Measurements from ENCODE around the gene EGFL6.

Gene EGFL6

GRCh38 chrX:13569479-13570260 is at the start of gene EGFL6:
TSS of gene EGFL6 (plus strand) at chrX:13569601. CDS start at chrX:13569862, 261 bp downstream.
- peak in 1 of 2 experiments; percentile 18 for DNase-seq

GRCh38 chrX:13520351-13520750 is 49.0 kb upstream of the EGFL6 start:
- DNase-seq = no peak

- no peak for DNase-seq
Measured at GRCh38 chrX:13520936-13521335, 48.5 kb upstream of the EGFL6 start.

DNA sequence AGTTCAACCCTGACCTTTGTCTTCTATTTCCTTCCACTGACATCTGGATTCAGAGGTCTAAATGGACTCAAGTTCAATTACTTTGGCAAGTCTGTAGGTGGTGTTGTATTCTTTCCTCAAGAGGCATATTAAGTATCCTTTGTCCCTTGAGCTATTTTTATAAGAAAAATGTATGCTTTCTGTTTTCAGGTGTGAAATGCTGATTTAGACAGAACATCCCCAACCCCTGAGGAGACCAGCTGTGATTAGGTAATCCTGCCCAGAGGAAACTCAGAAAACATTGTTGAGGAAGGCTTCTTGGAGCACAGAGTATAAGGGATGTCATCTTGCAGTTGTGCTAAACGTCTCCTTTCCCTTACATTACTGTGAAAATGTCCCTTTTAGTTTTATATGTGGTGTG is 46.6 kb upstream of the EGFL6 start:
- no peak for DNase-seq

- no peak for DNase-seq
Measured at GRCh38 chrX:13533726-13534125, 35.7 kb upstream of the EGFL6 start.

- DNase-seq = no peak
Measured at GRCh38 chrX:13535376-13536165, 33.8 kb upstream of the EGFL6 start.

- no peak for DNase-seq
Measured at GRCh38 chrX:13536551-13536950, 32.9 kb upstream of the EGFL6 start.

DNA sequence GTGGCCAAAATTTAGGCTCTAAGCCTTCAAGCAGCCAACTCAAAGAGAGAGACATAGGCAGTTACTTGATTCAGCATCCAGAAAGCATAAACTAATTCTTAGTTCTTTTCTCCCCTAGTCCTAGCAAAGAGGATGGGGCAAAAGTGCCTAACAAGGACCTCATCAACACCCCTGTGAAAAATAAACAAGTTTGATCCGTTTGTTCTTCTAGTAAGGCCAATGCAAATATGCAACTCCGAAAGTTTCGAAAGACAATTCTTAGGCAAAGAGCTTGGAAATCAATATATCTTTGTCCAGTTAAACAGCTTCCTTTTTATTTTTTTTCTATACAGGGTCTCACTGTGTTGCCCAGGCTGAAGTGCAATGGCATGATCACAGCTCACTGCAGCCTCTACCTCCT is 31.0 kb upstream of the EGFL6 start:
- DNase-seq = no peak

DNA sequence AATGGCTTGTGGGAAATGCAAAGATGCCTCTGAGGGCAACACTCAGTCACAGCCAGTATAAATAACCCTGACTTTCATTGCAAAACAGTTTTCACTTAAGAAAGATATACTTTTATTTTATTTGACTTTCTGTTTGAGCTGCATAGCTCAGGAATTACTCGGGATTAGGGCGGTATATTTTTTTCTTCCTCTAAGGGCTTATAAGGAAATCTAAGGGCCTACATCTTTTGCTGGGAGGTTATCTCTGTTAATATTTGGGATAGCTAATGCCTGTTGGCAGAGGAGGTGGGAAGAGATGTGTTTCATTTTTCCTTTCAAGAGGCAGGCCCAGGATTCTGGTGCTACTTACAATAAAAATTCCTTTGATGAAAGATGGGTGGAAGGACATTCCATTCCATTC is 28.8 kb upstream of the EGFL6 start:
- DNase-seq = no peak

DNA sequence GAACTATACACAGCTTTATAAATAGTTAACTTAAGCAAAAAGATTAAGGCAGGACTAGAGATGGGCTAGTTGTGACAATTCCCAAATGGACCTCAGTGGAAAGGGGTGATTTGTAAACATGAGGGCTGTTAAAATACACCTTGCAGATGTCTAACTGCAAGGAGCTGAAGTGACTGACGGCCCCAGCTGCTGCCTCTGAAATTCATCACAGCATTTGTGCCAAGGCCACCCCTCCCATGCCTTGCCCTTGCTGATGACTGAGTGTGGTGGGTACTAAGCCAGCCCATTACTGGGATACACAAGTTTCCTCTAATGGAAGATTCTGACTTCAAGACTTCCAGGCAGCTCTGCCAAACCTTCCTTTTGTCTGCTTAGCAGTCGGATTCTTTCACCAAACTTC is 23.7 kb upstream of the EGFL6 start:
- DNase-seq = peak in 1 of 2 experiments; percentile 24

DNA sequence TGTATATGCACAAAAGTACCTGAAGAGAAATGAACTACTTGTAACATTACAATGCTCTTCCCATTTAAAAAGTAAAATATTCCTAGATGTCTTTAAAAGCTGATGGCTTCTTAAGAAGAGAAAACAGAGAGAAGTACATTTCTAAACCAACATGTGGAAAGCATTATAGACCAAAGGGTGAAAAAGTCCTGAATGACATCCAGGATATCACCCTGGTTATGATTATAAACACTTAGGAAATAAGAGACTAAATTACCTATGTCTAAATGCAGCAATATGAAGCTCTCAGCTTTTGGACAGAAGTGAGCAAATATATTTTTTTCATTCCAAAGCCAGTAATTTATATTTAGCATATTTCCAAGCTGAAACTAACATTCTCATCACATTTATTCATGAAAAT is 21.7 kb upstream of the EGFL6 start:
- no peak for DNase-seq

- no peak for DNase-seq
Measured at GRCh38 chrX:13550346-13550745, 19.1 kb upstream of the EGFL6 start.

DNA sequence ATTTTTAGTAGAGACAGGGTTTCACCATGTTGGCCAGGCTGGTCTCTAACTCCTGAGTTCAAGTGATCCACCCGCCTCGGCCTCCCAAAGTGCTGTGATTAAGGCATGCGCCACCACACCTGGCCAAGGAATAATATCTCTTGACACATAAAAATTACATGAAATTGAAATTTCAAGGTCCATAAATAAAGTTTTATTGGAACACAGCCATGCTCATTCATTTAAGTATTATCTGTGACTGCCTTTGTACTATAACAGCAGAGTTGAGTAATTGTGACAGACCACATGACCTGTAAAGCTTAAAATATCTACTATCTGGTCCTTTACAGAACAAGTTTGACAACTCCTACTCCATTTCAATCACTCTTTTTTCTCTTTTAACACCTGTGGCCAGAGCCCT is 17.8 kb upstream of the EGFL6 start:
- DNase-seq = no peak

GRCh38 chrX:13552892-13553291 is 16.5 kb upstream of the EGFL6 start:
- no peak for DNase-seq

- DNase-seq = no peak
Measured at GRCh38 chrX:13565511-13565910, 3.9 kb upstream of the EGFL6 start.

- DNase-seq = no peak
Measured at GRCh38 chrX:13570261-13570605, 832 bp downstream of the EGFL6 start.

GRCh38 chrX:13571136-13571535 is 1.7 kb downstream of the EGFL6 start:
- no peak for DNase-seq

GRCh38 chrX:13574600-13574999 is 5.2 kb downstream of the EGFL6 start:
- no peak for DNase-seq

DNA sequence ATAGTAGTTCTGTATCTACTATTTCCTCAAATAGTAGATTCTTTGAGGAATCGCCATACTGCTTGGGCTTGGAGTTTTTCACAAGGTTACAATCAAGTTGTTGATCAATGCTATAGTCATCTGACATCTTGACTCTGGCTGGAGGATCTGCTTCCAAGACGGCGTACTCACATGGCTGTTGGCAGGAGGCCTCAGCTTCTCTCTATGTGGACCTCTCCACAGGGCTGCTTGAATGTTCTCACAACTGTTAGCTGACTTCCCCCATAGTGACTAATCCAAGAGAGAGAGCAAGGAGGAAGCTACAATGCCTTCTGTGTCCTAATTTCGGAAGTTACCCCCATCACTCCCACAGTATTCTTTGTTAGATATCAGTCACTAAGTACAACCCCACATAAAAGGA is 10.3 kb downstream of the EGFL6 start:
- no peak for DNase-seq

DNA sequence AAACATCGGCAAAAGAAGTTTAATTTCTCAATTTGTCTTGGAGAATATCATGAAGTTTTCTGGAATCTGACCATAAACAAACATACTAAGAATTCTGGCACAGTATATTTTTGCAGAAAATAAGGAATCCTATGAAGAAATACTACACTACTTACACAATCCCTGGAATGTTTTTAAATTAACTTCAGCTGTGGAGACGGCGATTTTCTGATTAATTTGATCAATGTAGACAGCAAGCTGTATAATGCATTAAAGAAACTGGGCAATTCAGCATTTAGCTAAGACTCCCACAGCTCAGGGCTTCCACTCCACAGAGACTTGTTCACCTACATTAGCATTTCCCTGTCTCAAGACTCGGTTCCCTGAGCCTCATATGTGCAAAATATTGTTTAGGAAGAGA is 12.2 kb downstream of the EGFL6 start:
- DNase-seq = no peak

DNA sequence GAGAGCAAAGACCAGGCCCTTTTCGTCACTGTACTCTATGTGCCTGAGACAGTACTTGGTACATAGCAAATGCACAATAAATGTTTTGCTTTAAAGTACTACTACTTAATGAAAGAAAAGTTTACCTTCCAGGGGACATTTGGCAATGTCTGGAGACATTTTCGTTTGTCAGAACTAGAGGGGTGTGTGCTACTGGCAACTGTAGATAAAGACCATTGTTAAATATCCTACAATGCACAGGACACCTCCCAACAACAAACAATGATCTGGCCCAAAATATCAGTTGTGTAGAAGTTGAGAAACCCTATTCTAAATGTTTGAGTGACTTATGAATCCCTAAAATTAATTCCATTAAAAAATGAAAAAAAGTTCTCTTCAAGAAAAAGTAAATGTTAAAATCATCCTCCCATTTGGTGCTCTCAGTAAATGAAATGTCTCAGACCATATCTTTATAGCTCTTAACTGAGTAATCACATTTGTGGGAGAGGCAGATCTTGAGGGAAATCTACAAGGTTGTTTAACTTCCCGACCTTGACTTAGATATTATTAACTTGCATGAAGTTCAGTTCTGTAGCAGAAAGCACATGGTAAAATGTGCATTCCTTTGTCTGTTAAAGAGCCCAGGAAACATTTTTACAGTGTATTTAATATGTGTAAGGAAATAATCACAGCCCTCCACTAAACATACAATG is 18.5 kb downstream of the EGFL6 start:
- no peak for DNase-seq

DNA sequence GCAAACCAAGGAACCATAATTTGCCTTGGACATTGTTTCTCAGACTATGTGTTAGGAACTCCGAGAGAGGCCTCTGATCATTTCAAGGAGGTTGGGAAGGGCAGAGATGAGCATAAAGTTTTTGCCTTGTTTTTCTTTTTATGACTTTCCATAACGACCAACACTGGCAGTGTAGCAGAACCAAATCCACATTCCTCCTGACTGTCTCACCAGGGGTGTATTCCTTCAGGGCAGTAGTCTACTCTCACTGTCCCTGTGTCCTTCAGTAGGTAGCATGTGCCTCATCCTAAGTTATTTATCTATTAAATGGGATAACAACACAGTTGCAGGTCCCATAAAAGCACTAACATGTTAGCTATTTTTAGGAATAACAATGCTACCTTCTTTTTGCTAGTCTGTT is 20.8 kb downstream of the EGFL6 start:
- no peak for DNase-seq

DNA sequence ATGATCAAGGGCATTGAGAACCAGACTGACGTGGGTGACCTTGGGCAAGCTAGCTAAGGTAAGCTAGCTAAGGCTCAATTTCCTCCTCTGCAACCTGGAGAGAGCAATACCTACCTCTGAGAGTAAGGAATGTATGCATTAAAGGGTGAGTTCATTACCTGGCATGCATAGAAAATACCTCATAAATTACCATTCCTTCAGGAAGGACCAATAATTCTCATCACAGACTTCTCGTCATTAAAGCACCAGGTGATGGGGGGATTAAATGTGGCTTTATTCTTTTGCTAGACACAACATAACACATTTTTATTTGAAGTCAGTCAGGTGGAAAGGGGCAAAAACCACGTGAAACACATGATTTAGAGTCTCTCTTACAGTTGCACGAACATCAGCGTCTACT is 21.5 kb downstream of the EGFL6 start:
- no peak for DNase-seq

DNA sequence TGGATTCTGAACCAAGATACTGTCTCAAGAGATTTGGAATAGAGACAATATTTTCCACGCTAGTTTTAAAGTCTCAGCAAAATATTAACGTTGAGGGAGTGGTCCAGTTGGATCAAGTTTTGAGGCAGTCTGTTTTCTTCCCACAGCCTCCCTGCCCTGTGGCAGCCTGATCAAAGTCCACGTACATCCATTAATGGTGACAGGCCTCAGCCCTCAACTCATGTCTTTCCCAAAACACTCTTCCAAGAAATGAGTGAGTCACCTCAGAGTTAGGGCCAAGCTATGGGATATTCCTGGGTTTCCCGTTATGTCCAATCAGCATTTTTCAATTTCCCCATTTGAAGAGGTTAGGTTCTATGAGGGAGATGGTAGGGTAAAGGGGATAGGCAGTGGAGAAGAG is 28.5 kb downstream of the EGFL6 start:
- DNase-seq = no peak
